HepG2 (cell line): ENCODE data around the gene HDLBP. TPM values are rescaled to one million over a fixed set of nuclear protein-coding genes. Genes with fewer than 3 reads are reported as not detected.

Experiments used
- AKNA ChIP-seq: sonication (generic); formaldehyde crosslinking; IDR thresholded peaks from 2 replicates; pipeline ENCODE4 v1.4.0; 2020; ENCODE audit warnings: missing genetic modification reagents, borderline replicate concordance
- FOXC1 ChIP-seq: sonication (generic); formaldehyde crosslinking; IDR thresholded peaks from 2 replicates; pipeline ENCODE4 v1.8.0; 2022; ENCODE audit warnings: mild to moderate bottlenecking, missing genetic modification reagents, borderline replicate concordance
- HNRNPUL1 ChIP-seq: fragments of 200-400 bp; formaldehyde crosslinking; IDR thresholded peaks from 2 replicates; pipeline ENCODE4 v1.6.1; 2017; ENCODE audit warnings: low read depth, mild to moderate bottlenecking, low read length, moderate library complexity
- MZF1 ChIP-seq: sonication (generic); formaldehyde crosslinking; IDR thresholded peaks from 2 replicates; pipeline ENCODE4 v1.8.1; 2023; ENCODE audit warnings: mild to moderate bottlenecking, missing genetic modification reagents, borderline replicate concordance
- NBN ChIP-seq: fragments of 450-650 bp; conservative IDR thresholded peaks from 2 replicates; pipeline ENCODE4 v1.6.1; 2017
- PHF20 ChIP-seq: sonication (generic); formaldehyde crosslinking; IDR thresholded peaks from 2 replicates; pipeline ENCODE4 v1.5.0; 2020; ENCODE audit warnings: mild to moderate bottlenecking, missing genetic modification reagents
- POGK ChIP-seq: sonication (generic); formaldehyde crosslinking; conservative IDR thresholded peaks from 2 replicates; pipeline ENCODE4 v1.8.0; 2022; ENCODE audit warnings: mild to moderate bottlenecking, moderate library complexity, missing genetic modification reagents
- SIX1 ChIP-seq: sonication (generic); formaldehyde crosslinking; IDR thresholded peaks from 2 replicates; pipeline ENCODE4 v1.4.0; 2020; ENCODE audit warnings: missing genetic modification reagents, borderline replicate concordance
- TARDBP ChIP-seq: sonication (generic); formaldehyde crosslinking; IDR thresholded peaks from 2 replicates; pipeline ENCODE4 v1.8.0; 2022; ENCODE audit warnings: mild to moderate bottlenecking, missing genetic modification reagents
- TRIM24 ChIP-seq: sonication (generic); formaldehyde crosslinking; IDR thresholded peaks from 2 replicates; pipeline ENCODE4 v1.8.0; 2022; ENCODE audit warnings: mild to moderate bottlenecking, missing genetic modification reagents
- ZBTB25 ChIP-seq: IDR thresholded peaks from 2 replicates; pipeline ENCODE4 v1.6.1; 2018; ENCODE audit warnings: missing genetic modification reagents
- ZBTB39 ChIP-seq: sonication (generic); formaldehyde crosslinking; IDR thresholded peaks from 2 replicates; pipeline ENCODE4 v1.5.0; 2020; ENCODE audit warnings: missing genetic modification reagents
- ZBTB44 ChIP-seq: sonication (generic); formaldehyde crosslinking; IDR thresholded peaks from 2 replicates; pipeline ENCODE4 v1.4.0; 2020; ENCODE audit warnings: missing genetic modification reagents
- ZNF468 ChIP-seq: sonication (generic); formaldehyde crosslinking; IDR thresholded peaks from 2 replicates; pipeline ENCODE4 v1.8.0; 2022; ENCODE audit warnings: mild to moderate bottlenecking, moderate library complexity, missing genetic modification reagents
- ZNF576 ChIP-seq: sonication (generic); formaldehyde crosslinking; IDR thresholded peaks from 2 replicates; pipeline ENCODE4 v1.4.0; 2020; ENCODE audit warnings: mild to moderate bottlenecking, missing genetic modification reagents
- ZNF749 ChIP-seq: sonication (generic); formaldehyde crosslinking; IDR thresholded peaks from 2 replicates; pipeline ENCODE4 v1.8.0; 2022; ENCODE audit warnings: mild to moderate bottlenecking, missing genetic modification reagents, moderate library complexity, borderline replicate concordance
- polyA plus RNA-seq, 8 experiments: library from polyadenylated mRNA; depleted of rRNA in 3 of 8; stranded (reverse) in 7 of 8; unstranded in 1 of 8; fragments of >200 nt; fragmentation: Illumina TruSeq in 4 of 8; extraction: Trizol in 4 of 8; gene quantifications; 2 replicates each; pipeline versions ENCODE4 v1.2.1 to v1.2.3, GENCODE V29; 2011 to 2016; ENCODE audit warnings: low read depth in 4 of 8, missing spikeins in 1 of 8, mixed read lengths in 1 of 8; ENCODE audit not compliant: insufficient read depth in 1 of 8
- total RNA-seq, 5 experiments: library from RNA; depleted of rRNA; stranded (reverse); fragments of >200 nt; fragmentation: Illumina TruSeq; extraction: Trizol; gene quantifications; 2 replicates each; pipeline ENCODE4 v1.2.3, GENCODE V29; 2016; ENCODE audit warnings: low read depth in 1 of 5

HDLBP gene
- total and polyA plus RNA-seq, 2 of the 13 experiments (the other 11 are each of a cell fraction or from before 2014, with no cell fraction given): 464 to 707 TPM

- no peak for TF ChIP-seq ZNF749
- TF ChIP-seq SIX1: 0 out of 2 replicates have a peak, but pooled peaks have one; percentile 23
- 0 out of 2 replicates have a peak, but pooled peaks have one; percentile 61 for TF ChIP-seq MZF1 (CRISPR knock-in tag)
- no peak for TF ChIP-seq AKNA (CRISPR knock-in tag)
- no peak for TF ChIP-seq ZBTB25 (CRISPR knock-in tag)
- no peak for TF ChIP-seq POGK
- no peak for TF ChIP-seq ZBTB44 (CRISPR knock-in tag)
- TF ChIP-seq PHF20: no peak
- TF ChIP-seq ZBTB39 (CRISPR knock-in tag): no peak
- TF ChIP-seq FOXC1 (CRISPR knock-in tag): no peak
- no peak for TF ChIP-seq TARDBP (CRISPR knock-in tag)
- no peak for TF ChIP-seq HNRNPUL1
- no peak for TF ChIP-seq ZNF468 (CRISPR knock-in tag)
- no peak for TF ChIP-seq ZNF576 (CRISPR knock-in tag)
- TF ChIP-seq TRIM24 (CRISPR knock-in tag): no peak
- no peak for TF ChIP-seq NBN
Observed at GRCh38 chr2:241314226-241315092, 1.0 kb downstream of the HDLBP start (continued).
